GM12878 (cell line): ENCODE results near the gene PRKAR2B. TPM values are rescaled to one million over a fixed set of nuclear protein-coding genes. Genes with fewer than 3 reads are reported as not detected.

Source experiments
- ATAC-seq: fragments of 200-7000 bp; cut with Tn5 transposase; 3 replicates; pipeline ENCODE4 v1.9.1; 2020; ENCODE audit warnings: mild to moderate bottlenecking, moderate library complexity
- BruUV-seq: library from RNA; stranded (reverse); fragments of 400-500 nt; replicated peaks from 2 replicates; lab custom pipeline; 2021; lab: Mats Ljungman, UMichigan
- CTCF ChIA-PET: fragments of 300-600 bp; sonication (Branson Sonifier 250); formaldehyde crosslinking; extraction: SDS; loops from one replicate; lab custom pipeline; 2021; ENCODE audit warnings: inconsistent platforms; lab: Yijun Ruan, JAX
- POLR2A ChIA-PET: fragments of 350-600 bp; formaldehyde crosslinking; extraction: SDS; loops from one replicate; lab custom pipeline; 2021; ENCODE audit warnings: inconsistent platforms; lab: Charles Lee
- RAD21 ChIA-PET: fragments of 300-600 bp; sonication (Branson Sonifier 250); formaldehyde crosslinking; loops from one replicate; lab custom pipeline; 2023; ENCODE audit warnings: antibody characterized with exemption; ENCODE audit not compliant: unreplicated experiment; lab: Charles Lee
- SMC1A ChIA-PET: fragments of 300-600 bp; sonication (Branson Sonifier 250); formaldehyde crosslinking; loops from one replicate; lab custom pipeline; 2023; ENCODE audit not compliant: unreplicated experiment, uncharacterized antibody; lab: Charles Lee
- DNase-seq: peaks from one replicate; pipeline ENCODE4 v3.0.0-alpha.2; 2011; ENCODE audit warnings: low read depth, low spot score
- FAIRE-seq: peaks from 3 replicates; lab custom pipeline; 2011; peaks lifted over from hg19 to GRCh38; lab: Jason Lieb, UNC
- H2AFZ ChIP-seq: 2 replicates; pipeline ENCODE4 v1.6.0; 2011; ENCODE audit warnings: low read depth, low read length, control low read depth; ENCODE audit not compliant: control insufficient read depth
- H3K27ac ChIP-seq: 2 replicates; pipeline ENCODE4 v1.5.1; 2011; ENCODE audit warnings: control low read depth; ENCODE audit not compliant: control insufficient read depth, insufficient read depth
- H3K27me3 ChIP-seq, 2 experiments: replicated peaks in 1 of 2; 2 replicates each; pipeline versions ENCODE4 v1.6.0 to v1.6.1; 2011; ENCODE audit warnings: low read length in 1 of 2; ENCODE audit not compliant: control insufficient read depth in 2 of 2, insufficient read depth in 2 of 2
- H3K36me3 ChIP-seq, 2 experiments: 2 replicates each; pipeline ENCODE4 v1.5.1; 2011; ENCODE audit warnings: low read length in 1 of 2; ENCODE audit not compliant: control insufficient read depth in 2 of 2, insufficient read depth in 2 of 2
- H3K4me1 ChIP-seq: 2 replicates; pipeline ENCODE4 v1.6.1; 2011; ENCODE audit warnings: mild to moderate bottlenecking, low read length, moderate library complexity, mixed read lengths; ENCODE audit not compliant: control insufficient read depth, insufficient read depth
- H3K4me2 ChIP-seq: 2 replicates; pipeline ENCODE4 v1.6.0; 2011; ENCODE audit warnings: control low read depth; ENCODE audit not compliant: control insufficient read depth, insufficient read depth
- H3K4me3 ChIP-seq: fragments of 200-600 bp; sonication (generic); 2 replicates; pipeline ENCODE4 v1.5.1; 2016
- H3K79me2 ChIP-seq: 2 replicates; pipeline ENCODE4 v1.6.0; 2011; ENCODE audit warnings: low read length; ENCODE audit not compliant: control insufficient read depth, insufficient read depth
- H3K9ac ChIP-seq: 2 replicates; pipeline ENCODE4 v1.8.0; 2011; ENCODE audit warnings: low read length, control low read depth, mixed read lengths; ENCODE audit not compliant: control insufficient read depth, insufficient read depth
- H3K9me3 ChIP-seq: replicated peaks from 3 replicates; pipeline ENCODE4 v1.5.1; 2011; ENCODE audit warnings: mild to moderate bottlenecking, low read length; ENCODE audit not compliant: control insufficient read depth, insufficient read depth
- H4K20me1 ChIP-seq: 2 replicates; pipeline ENCODE4 v1.6.0; 2011; ENCODE audit not compliant: control insufficient read depth, insufficient read depth
- CBFB ChIP-seq: IDR thresholded peaks from 2 replicates; pipeline ENCODE4 v1.6.1; 2016; ENCODE audit warnings: antibody characterized with exemption, low read depth
- CREB1 ChIP-seq: IDR thresholded peaks from 2 replicates; pipeline ENCODE4 v1.6.1; 2012; ENCODE audit warnings: low read depth, mild to moderate bottlenecking, inconsistent platforms
- EP300 ChIP-seq, 2 experiments: fragments of 150-350 bp in 1 of 2; IDR thresholded peaks; 2 replicates each; pipeline ENCODE4 v1.6.1; 2011 to 2012; ENCODE audit warnings: low read depth in 2 of 2, low read length in 2 of 2, borderline replicate concordance in 1 of 2, improper control_type of control experiment in 1 of 2, inconsistent platforms in 1 of 2; ENCODE audit not compliant: control insufficient read depth in 1 of 2
- ETV6 ChIP-seq, 2 experiments: fragments of 450-650 bp in 1 of 2; IDR thresholded peaks in 1 of 2; conservative IDR thresholded peaks in 1 of 2; 2 replicates each; pipeline ENCODE4 v1.6.1; 2014; ENCODE audit warnings: antibody characterized with exemption in 1 of 2, borderline replicate concordance in 1 of 2, low read depth in 1 of 2, mild to moderate bottlenecking in 1 of 2, moderate library complexity in 1 of 2
- KDM1A ChIP-seq: fragments of 200-600 bp; sonication (generic); IDR thresholded peaks from 2 replicates; pipeline ENCODE4 v1.6.1; 2016; ENCODE audit warnings: borderline replicate concordance
- MEF2B ChIP-seq: fragments of 450-650 bp; IDR thresholded peaks from 2 replicates; pipeline ENCODE4 v1.6.1; 2018; ENCODE audit warnings: mild to moderate bottlenecking, moderate library complexity; ENCODE audit not compliant: partially characterized antibody, poor library complexity, severe bottlenecking
- MTA3 ChIP-seq: IDR thresholded peaks from 2 replicates; pipeline ENCODE4 v1.6.1; 2012; ENCODE audit warnings: low read length, inconsistent platforms, borderline replicate concordance
- MYC ChIP-seq: IDR thresholded peaks from 2 replicates; pipeline ENCODE4 v1.6.1; 2011; ENCODE audit warnings: mild to moderate bottlenecking, low read length, moderate library complexity, inconsistent platforms; ENCODE audit not compliant: insufficient read depth, insufficient replicate concordance, insufficient read length, severe bottlenecking
- NFYB ChIP-seq: IDR thresholded peaks from 2 replicates; pipeline ENCODE4 v1.6.1; 2011; ENCODE audit warnings: low read depth, mild to moderate bottlenecking, low read length, improper control_type of control experiment, moderate library complexity; ENCODE audit not compliant: insufficient read depth
- POLR2AphosphoS5 ChIP-seq: IDR thresholded peaks from 2 replicates; pipeline ENCODE4 v1.6.1; 2011; ENCODE audit warnings: mild to moderate bottlenecking, low read length, inconsistent platforms
- RAD21 ChIP-seq: IDR thresholded peaks from 2 replicates; pipeline ENCODE4 v1.6.1; 2011; ENCODE audit warnings: mild to moderate bottlenecking, low read depth, low read length, moderate library complexity; ENCODE audit not compliant: insufficient read depth
- SIN3A ChIP-seq: IDR thresholded peaks from 2 replicates; pipeline ENCODE4 v1.6.1; 2012; ENCODE audit warnings: low read depth, low read length, improper control_type of control experiment
- SP1 ChIP-seq: IDR thresholded peaks from one replicate; pipeline ENCODE4 v1.6.1; 2011; ENCODE audit warnings: low read depth, low read length
- STAT1 ChIP-seq: fragments of 450-650 bp; conservative IDR thresholded peaks from 2 replicates; pipeline ENCODE4 v1.6.1; 2014; ENCODE audit warnings: antibody characterized with exemption, mild to moderate bottlenecking
- STAT3 ChIP-seq: IDR thresholded peaks from 2 replicates; pipeline ENCODE4 v1.6.1; 2011; ENCODE audit warnings: low read depth, low read length, improper control_type of control experiment
- YBX1 ChIP-seq: fragments of 450-650 bp; IDR thresholded peaks from 2 replicates; pipeline ENCODE4 v1.6.1; 2016; ENCODE audit warnings: antibody characterized with exemption
- WGBS: methylation state at CpG from one replicate; pipeline ENCODE4 v1.1.6; 2016; ENCODE audit warnings: low lambda C conversion rate; ENCODE audit not compliant: insufficient replicate concordance, insufficient coverage; ENCODE audit errors: missing lambda C conversion rate; 5-methylcytosine and 5-hydroxymethylcytosine counted together
- in situ Hi-C: fragments of 300-500 bp; cut with MboI; formaldehyde crosslinking; loops from 9 replicates; pipeline ENCODE4 v1.14.3; 2018; ENCODE audit warnings: mixed read lengths
- intact Hi-C: fragments of 100-400 bp; cut with micrococcal nuclease; formaldehyde crosslinking; loops from one replicate; pipeline ENCODE4 v1.14.2; 2022; ENCODE audit not compliant: unreplicated experiment
- polyA plus RNA-seq, 11 experiments: library from polyadenylated mRNA; depleted of rRNA in 4 of 11; unstranded in 6 of 11; stranded (reverse) in 5 of 11; fragments of >200 nt; fragmentation: Nextera tagmentation in 4 of 11; fragmentation: Illumina TruSeq in 1 of 11; extraction: Ambion mirVana in 4 of 11; extraction: Trizol in 1 of 11; gene quantifications; 1 replicate in 1 of 11; 2 replicates in 10 of 11; pipeline versions ENCODE4 v1.2.1 to v1.2.3, GENCODE V29; 2011 to 2016; ENCODE audit warnings: inconsistent platforms in 2 of 11, missing spikeins in 2 of 11, low read depth in 1 of 11
- total RNA-seq, 4 experiments: library from RNA; depleted of rRNA in 3 of 4; stranded (reverse); fragments of >200 nt in 3 of 4; fragmentation: Illumina TruSeq in 1 of 4; extraction: Trizol in 1 of 4; gene quantifications; 2 replicates each; pipeline versions ENCODE4 v1.2.1 to v1.2.3, GENCODE V29; 2013 to 2021
- TF ChIP-seq, protein P1 (sequence below): IDR thresholded peaks from 2 replicates; pipeline ENCODE4 v1.6.1; 2011; ENCODE audit warnings: mild to moderate bottlenecking, low read depth, low read length, moderate library complexity; ENCODE audit not compliant: insufficient replicate concordance
- TF ChIP-seq, protein P2 (sequence below): fragments of 450-650 bp; IDR thresholded peaks from 2 replicates; pipeline ENCODE4 v1.6.1; 2016; ENCODE audit warnings: mild to moderate bottlenecking
- TF ChIP-seq, protein P3 (sequence below): fragments of 150-350 bp; IDR thresholded peaks from 2 replicates; pipeline ENCODE4 v1.6.1; 2014; ENCODE audit warnings: mild to moderate bottlenecking, low read depth, low read length

The PRKAR2B gene
- total and polyA plus RNA-seq, 10 of the 15 experiments (the other 5 are each of a cell fraction or from before 2014, with no cell fraction given), result 0.01 to 0.18 (median 0.04) TPM; not detected in 4

DNA sequence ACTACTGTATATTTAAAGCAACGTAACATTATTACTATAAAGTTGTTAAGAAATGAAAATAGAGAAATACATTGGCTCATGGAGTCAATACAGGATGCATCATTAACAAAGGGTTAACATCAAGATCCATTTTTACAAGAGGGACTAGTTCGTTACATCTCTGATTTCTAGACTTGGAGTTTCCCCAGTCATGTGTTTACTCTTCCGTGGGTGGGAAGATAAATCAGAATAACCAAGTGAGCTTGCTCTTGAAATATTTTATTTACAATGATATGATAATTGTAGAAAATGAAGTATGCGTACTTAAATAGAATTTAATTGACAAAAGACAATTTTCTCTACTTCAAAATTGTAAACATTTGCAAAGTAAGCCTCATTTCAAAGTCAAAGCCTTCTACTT is 1.0 kb upstream of the PRKAR2B start:
- 51% methylated on average over 4 of the region's 4 CpGs for WGBS
- Histone ChIP-seq H3K9ac (no peak overlapping the region), H4K20me1 (no peaks in the 10 kb centered on the region), H3K27me3 (peaks cover 4 to 12% of the 10 kb centered on the region in 2 experiments; a peak in 3 of 4 replicates), H3K9me3 (no peaks in the 10 kb centered on the region), H3K4me1 (no peaks in the 10 kb centered on the region), H3K4me2 (no peak overlapping the region), H3K4me3 (no peak overlapping the region), H3K79me2 (no peaks in the 10 kb centered on the region), H2AFZ (no peak overlapping the region), H3K27ac (no peak overlapping the region), H3K36me3 (no peaks in the 10 kb centered on the region)
- POLR2A ChIA-PET, result no interaction called here
- CTCF ChIA-PET, result no interaction called here
- TF ChIP-seq MTA3 (no peak), CBFB (no peak), YBX1 (no peak), CREB1 (no peak), NFYB (no peak), MEF2B (no peak), KDM1A (no peak), SIN3A (no peak), ETV6 (conservative IDR thresholded peaks at IDR 0.05 in 1 of 2, IDR thresholded peaks at IDR 0.05 in 1 of 2; ENCODE audit: borderline replicate concordance in 1 of 2, low read depth in 1 of 2) (no peak), MYC (no peak), EP300 (IDR thresholded peaks at IDR 0.05; ENCODE audit: borderline replicate concordance in 1 of 2, control insufficient read depth in 1 of 2, low read depth in 2 of 2, low read length in 2 of 2) (no peak), STAT1 (no peak), POLR2AphosphoS5 (no peak), RAD21 (no peak), STAT3 (no peak), SP1 (no peak)
- TF ChIP-seq, protein P1, sequence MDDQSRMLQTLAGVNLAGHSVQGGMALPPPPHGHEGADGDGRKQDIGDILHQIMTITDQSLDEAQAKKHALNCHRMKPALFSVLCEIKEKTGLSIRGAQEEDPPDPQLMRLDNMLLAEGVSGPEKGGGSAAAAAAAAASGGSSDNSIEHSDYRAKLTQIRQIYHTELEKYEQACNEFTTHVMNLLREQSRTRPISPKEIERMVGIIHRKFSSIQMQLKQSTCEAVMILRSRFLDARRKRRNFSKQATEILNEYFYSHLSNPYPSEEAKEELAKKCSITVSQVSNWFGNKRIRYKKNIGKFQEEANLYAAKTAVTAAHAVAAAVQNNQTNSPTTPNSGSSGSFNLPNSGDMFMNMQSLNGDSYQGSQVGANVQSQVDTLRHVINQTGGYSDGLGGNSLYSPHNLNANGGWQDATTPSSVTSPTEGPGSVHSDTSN, result no peak
- TF ChIP-seq, protein P2, sequence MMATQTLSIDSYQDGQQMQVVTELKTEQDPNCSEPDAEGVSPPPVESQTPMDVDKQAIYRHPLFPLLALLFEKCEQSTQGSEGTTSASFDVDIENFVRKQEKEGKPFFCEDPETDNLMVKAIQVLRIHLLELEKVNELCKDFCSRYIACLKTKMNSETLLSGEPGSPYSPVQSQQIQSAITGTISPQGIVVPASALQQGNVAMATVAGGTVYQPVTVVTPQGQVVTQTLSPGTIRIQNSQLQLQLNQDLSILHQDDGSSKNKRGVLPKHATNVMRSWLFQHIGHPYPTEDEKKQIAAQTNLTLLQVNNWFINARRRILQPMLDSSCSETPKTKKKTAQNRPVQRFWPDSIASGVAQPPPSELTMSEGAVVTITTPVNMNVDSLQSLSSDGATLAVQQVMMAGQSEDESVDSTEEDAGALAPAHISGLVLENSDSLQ, result no peak
- TF ChIP-seq, protein P3, sequence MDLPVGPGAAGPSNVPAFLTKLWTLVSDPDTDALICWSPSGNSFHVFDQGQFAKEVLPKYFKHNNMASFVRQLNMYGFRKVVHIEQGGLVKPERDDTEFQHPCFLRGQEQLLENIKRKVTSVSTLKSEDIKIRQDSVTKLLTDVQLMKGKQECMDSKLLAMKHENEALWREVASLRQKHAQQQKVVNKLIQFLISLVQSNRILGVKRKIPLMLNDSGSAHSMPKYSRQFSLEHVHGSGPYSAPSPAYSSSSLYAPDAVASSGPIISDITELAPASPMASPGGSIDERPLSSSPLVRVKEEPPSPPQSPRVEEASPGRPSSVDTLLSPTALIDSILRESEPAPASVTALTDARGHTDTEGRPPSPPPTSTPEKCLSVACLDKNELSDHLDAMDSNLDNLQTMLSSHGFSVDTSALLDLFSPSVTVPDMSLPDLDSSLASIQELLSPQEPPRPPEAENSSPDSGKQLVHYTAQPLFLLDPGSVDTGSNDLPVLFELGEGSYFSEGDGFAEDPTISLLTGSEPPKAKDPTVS, result no peak
- intact Hi-C loops (no loop called here), in situ Hi-C loops (no loop called here)
- ATAC-seq (no peak), FAIRE-seq (no peak), DNase-seq (no peak)
- RAD21 ChIA-PET, result no interaction called here
- SMC1A ChIA-PET, result no interaction called here
- no TSS peak for BruUV-seq
